HepG2 (cell line): ENCODE results near the gene DNAH8. TPM values are rescaled to one million over a fixed set of nuclear protein-coding genes. Genes with fewer than 3 reads are reported as not detected.

Source experiments
- ATAC-seq: fragments of 200-7000 bp; cut with Tn5 transposase; 3 replicates; pipeline ENCODE4 v1.9.1; 2020; ENCODE audit warnings: mild to moderate bottlenecking, moderate library complexity
- BruUV-seq: library from RNA; stranded (reverse); fragments of 400-500 nt; replicated peaks from 2 replicates; lab custom pipeline; 2021; lab: Mats Ljungman, UMichigan
- CTCF ChIA-PET: fragments of 300-600 bp; formaldehyde crosslinking; extraction: SDS; loops from one replicate; lab custom pipeline; 2021; ENCODE audit warnings: low total read pairs, inconsistent platforms, low intra/inter-chr PET ratio; lab: Yijun Ruan, JAX
- POLR2A ChIA-PET: fragments of 350-600 bp; sonication (Branson Sonifier 250); formaldehyde crosslinking; loops from one replicate; lab custom pipeline; 2020; ENCODE audit warnings: antibody characterized with exemption, inconsistent platforms; lab: Yijun Ruan, JAX
- DNase-seq: peaks from one replicate; pipeline ENCODE4 v3.0.0-alpha.2; 2015; ENCODE audit warnings: low spot score
- FAIRE-seq: peaks from 3 replicates; lab custom pipeline; 2011; peaks lifted over from hg19 to GRCh38; lab: Jason Lieb, UNC
- H2AFZ ChIP-seq: one replicate; pipeline ENCODE4 v1.6.1; 2011; ENCODE audit warnings: low read length, inconsistent platforms
- H3K27ac ChIP-seq: fragments of 300-600 bp; 3 replicates; pipeline ENCODE4 v1.8.0; 2011; ENCODE audit warnings: mixed run types, mild to moderate bottlenecking, mixed read lengths, low read length, inconsistent platforms; ENCODE audit not compliant: insufficient read depth; ENCODE audit errors: extremely low read length
- H3K27me3 ChIP-seq, 2 experiments: fragments of 200-600 bp in 1 of 2; 2 replicates in 1 of 2; 3 replicates in 1 of 2; pipeline versions ENCODE4 v1.6.0 to v1.8.0; 2011; ENCODE audit warnings: low read length in 2 of 2, mild to moderate bottlenecking in 2 of 2, moderate library complexity in 2 of 2, inconsistent platforms in 1 of 2; ENCODE audit not compliant: insufficient read depth in 2 of 2, control insufficient read depth in 1 of 2
- H3K36me3 ChIP-seq, 2 experiments: fragments of 200-600 bp in 1 of 2; replicated peaks in 1 of 2; 2 replicates in 1 of 2; 3 replicates in 1 of 2; pipeline versions ENCODE4 v1.5.1 to v1.8.0; 2011; ENCODE audit warnings: low read length in 2 of 2, inconsistent platforms in 1 of 2; ENCODE audit not compliant: insufficient read depth in 2 of 2, control insufficient read depth in 1 of 2
- H3K4me1 ChIP-seq: 2 replicates; pipeline ENCODE4 v1.5.1; 2012; ENCODE audit warnings: low read length, inconsistent platforms; ENCODE audit not compliant: insufficient read depth
- H3K4me2 ChIP-seq: 2 replicates; pipeline ENCODE4 v1.6.0; 2011; ENCODE audit warnings: low read depth, low read length, inconsistent platforms
- H3K4me3 ChIP-seq, 3 experiments: fragments of 200-600 bp in 1 of 3; sonication (generic), shearing (Covaris generic) in 1 of 3; replicated peaks in 1 of 3; 2 replicates each; pipeline ENCODE4 v1.5.1; 2011 to 2016; ENCODE audit warnings: low read length in 3 of 3, inconsistent platforms in 2 of 3, low read depth in 2 of 3, mild to moderate bottlenecking in 2 of 3, control low read depth in 1 of 3, mixed read lengths in 1 of 3; ENCODE audit not compliant: insufficient read depth in 1 of 3
- H3K79me2 ChIP-seq: one replicate; pipeline ENCODE4 v1.6.1; 2011; ENCODE audit warnings: low read length, inconsistent platforms; ENCODE audit not compliant: insufficient read depth
- H3K9ac ChIP-seq: 2 replicates; pipeline ENCODE4 v1.6.0; 2011; ENCODE audit warnings: mild to moderate bottlenecking, low read depth, low read length, inconsistent platforms; ENCODE audit not compliant: insufficient read depth
- H3K9me3 ChIP-seq: 2 replicates; pipeline ENCODE4 v1.5.1; 2012; ENCODE audit warnings: mild to moderate bottlenecking, low read length
- H4K20me1 ChIP-seq: 2 replicates; pipeline ENCODE4 v1.6.0; 2011; ENCODE audit warnings: inconsistent platforms, mild to moderate bottlenecking, low read length, moderate library complexity; ENCODE audit not compliant: insufficient read depth
- CHD2 ChIP-seq: IDR thresholded peaks from 2 replicates; pipeline ENCODE4 v1.6.1; 2011; ENCODE audit warnings: low read depth, low read length, improper control_type of control experiment
- ERF ChIP-seq: IDR thresholded peaks from 2 replicates; pipeline ENCODE4 v1.6.1; 2018; ENCODE audit warnings: missing biosample characterization, missing genetic modification reagents
- GFI1 ChIP-seq: sonication (generic); formaldehyde crosslinking; IDR thresholded peaks from 2 replicates; pipeline ENCODE4 v1.5.0; 2020; ENCODE audit warnings: missing genetic modification reagents, mild to moderate bottlenecking, borderline replicate concordance
- HHEX ChIP-seq: IDR thresholded peaks from 2 replicates; pipeline ENCODE4 v1.6.1; 2016; ENCODE audit warnings: control low read depth
- HNRNPLL ChIP-seq: fragments of 200-400 bp; formaldehyde crosslinking; IDR thresholded peaks from 2 replicates; pipeline ENCODE4 v1.6.1; 2017; ENCODE audit warnings: mild to moderate bottlenecking, low read depth, low read length; ENCODE audit not compliant: poor library complexity, severe bottlenecking
- KLF15 ChIP-seq: sonication (generic); formaldehyde crosslinking; IDR thresholded peaks from 2 replicates; pipeline ENCODE4 v1.8.1; 2023; ENCODE audit warnings: borderline replicate concordance, mild to moderate bottlenecking, inconsistent platforms, missing genetic modification reagents, mixed read lengths
- MED1 ChIP-seq: sonication (generic); formaldehyde crosslinking; IDR thresholded peaks from 2 replicates; pipeline ENCODE4 v1.4.0; 2020; ENCODE audit warnings: missing genetic modification reagents
- MLLT10 ChIP-seq: sonication (generic); formaldehyde crosslinking; IDR thresholded peaks from 2 replicates; pipeline ENCODE4 v1.4.0; 2020; ENCODE audit warnings: missing genetic modification reagents
- MLX ChIP-seq: IDR thresholded peaks from 2 replicates; pipeline ENCODE4 v1.6.1; 2016
- NFKB2 ChIP-seq: sonication (generic); formaldehyde crosslinking; IDR thresholded peaks from 2 replicates; pipeline ENCODE4 v1.4.0; 2020; ENCODE audit warnings: missing genetic modification reagents, borderline replicate concordance
- PBX3 ChIP-seq: sonication (generic); formaldehyde crosslinking; IDR thresholded peaks from 2 replicates; pipeline ENCODE4 v1.8.1; 2023; ENCODE audit warnings: missing genetic modification reagents, inconsistent platforms, borderline replicate concordance
- POLR2A ChIP-seq, 2 experiments: IDR thresholded peaks; 2 replicates each; pipeline ENCODE4 v1.6.1; 2011; ENCODE audit warnings: low read depth in 2 of 2, low read length in 2 of 2, mild to moderate bottlenecking in 1 of 2, moderate library complexity in 1 of 2; ENCODE audit not compliant: insufficient read depth in 1 of 2
- RORA ChIP-seq: sonication (generic); formaldehyde crosslinking; IDR thresholded peaks from 2 replicates; pipeline ENCODE4 v1.5.0; 2020; ENCODE audit warnings: mild to moderate bottlenecking, missing genetic modification reagents, moderate library complexity
- SALL1 ChIP-seq: sonication (generic); formaldehyde crosslinking; IDR thresholded peaks from 2 replicates; pipeline ENCODE4 v1.8.0; 2022; ENCODE audit warnings: mild to moderate bottlenecking, missing genetic modification reagents
- ZFY ChIP-seq: sonication (generic); formaldehyde crosslinking; IDR thresholded peaks from 2 replicates; pipeline ENCODE4 v1.4.0; 2020; ENCODE audit warnings: missing genetic modification reagents
- ZNF101 ChIP-seq: sonication (generic); formaldehyde crosslinking; IDR thresholded peaks from 2 replicates; pipeline ENCODE4 v1.4.0; 2020; ENCODE audit warnings: mild to moderate bottlenecking, low read depth, missing genetic modification reagents, borderline replicate concordance
- ZNF720 ChIP-seq: sonication (generic); formaldehyde crosslinking; IDR thresholded peaks from 2 replicates; pipeline ENCODE4 v1.4.0; 2020; ENCODE audit warnings: missing genetic modification reagents
- ZNF879 ChIP-seq: sonication (generic); formaldehyde crosslinking; IDR thresholded peaks from 2 replicates; pipeline ENCODE4 v1.8.1; 2023; ENCODE audit warnings: missing genetic modification reagents
- ZSCAN30 ChIP-seq: sonication (generic); formaldehyde crosslinking; IDR thresholded peaks from 2 replicates; pipeline ENCODE4 v1.5.0; 2020; ENCODE audit warnings: mild to moderate bottlenecking, missing genetic modification reagents
- WGBS: methylation state at CpG from one replicate; pipeline ENCODE4 v1.1.6; 2017; ENCODE audit warnings: low lambda C conversion rate; 5-methylcytosine and 5-hydroxymethylcytosine counted together
- in situ Hi-C: cut with HindIII; loops from 2 replicates; pipeline ENCODE4 v1.10.0; 2017; ENCODE audit warnings: low pct_unique_long_range_greater_than_20kb; ENCODE audit not compliant: extremely low pct_ligation_motif_present
- intact Hi-C: fragments of 100-400 bp; cut with micrococcal nuclease; formaldehyde crosslinking; loops from one replicate; pipeline ENCODE4 v1.10.0; 2022; ENCODE audit not compliant: unreplicated experiment
- polyA plus RNA-seq, 8 experiments: library from polyadenylated mRNA; depleted of rRNA in 3 of 8; stranded (reverse) in 7 of 8; unstranded in 1 of 8; fragments of >200 nt; fragmentation: Illumina TruSeq in 4 of 8; extraction: Trizol in 4 of 8; gene quantifications; 2 replicates each; pipeline versions ENCODE4 v1.2.1 to v1.2.3, GENCODE V29; 2011 to 2016; ENCODE audit warnings: low read depth in 4 of 8, missing spikeins in 1 of 8, mixed read lengths in 1 of 8; ENCODE audit not compliant: insufficient read depth in 1 of 8
- total RNA-seq, 5 experiments: library from RNA; depleted of rRNA; stranded (reverse); fragments of >200 nt; fragmentation: Illumina TruSeq; extraction: Trizol; gene quantifications; 2 replicates each; pipeline ENCODE4 v1.2.3, GENCODE V29; 2016; ENCODE audit warnings: low read depth in 1 of 5

Gene DNAH8
- total and polyA plus RNA-seq, 2 of the 13 experiments (the other 11 are each of a cell fraction or from before 2014, with no cell fraction given), result not detected

GRCh38 chr6:39016839-39017546 is 301.9 kb downstream of the DNAH8 start:
- no peak overlapping the region for H2AFZ ChIP-seq
- H3K27me3 ChIP-seq, result no peaks in the 10 kb centered on the region; a peak in 1 of 5 replicates
- no peaks in the 10 kb centered on the region for H3K4me1 ChIP-seq
- no peak overlapping the region for H3K9ac ChIP-seq
- TF ChIP-seq POLR2A (IDR thresholded peaks at IDR 0.05; ENCODE audit: insufficient read depth in 1 of 2, low read depth in 2 of 2, low read length in 2 of 2) (no peak), ZNF101 (CRISPR knock-in tag) (no peak), SALL1 (no peak)
- DNase-seq (no peak), ATAC-seq (no peak), FAIRE-seq (no peak)
- H3K79me2 ChIP-seq, result no peaks in the 10 kb centered on the region
- no peak overlapping the region for H3K4me3 ChIP-seq
- CTCF ChIA-PET, result no interaction called here
- no peaks in the 10 kb centered on the region for H3K36me3 ChIP-seq
- intact Hi-C loops (no loop called here), in situ Hi-C loops (no loop called here)
- 38% methylated on average over 7 of the region's 7 CpGs for WGBS
- H4K20me1 ChIP-seq, result no peaks in the 10 kb centered on the region
- BruUV-seq, result no TSS peak
- H3K9me3 ChIP-seq, result no peaks in the 10 kb centered on the region
- H3K4me2 ChIP-seq, result no peak overlapping the region
- POLR2A ChIA-PET, result no interaction called here
- H3K27ac ChIP-seq, result no peak overlapping the region

DNA sequence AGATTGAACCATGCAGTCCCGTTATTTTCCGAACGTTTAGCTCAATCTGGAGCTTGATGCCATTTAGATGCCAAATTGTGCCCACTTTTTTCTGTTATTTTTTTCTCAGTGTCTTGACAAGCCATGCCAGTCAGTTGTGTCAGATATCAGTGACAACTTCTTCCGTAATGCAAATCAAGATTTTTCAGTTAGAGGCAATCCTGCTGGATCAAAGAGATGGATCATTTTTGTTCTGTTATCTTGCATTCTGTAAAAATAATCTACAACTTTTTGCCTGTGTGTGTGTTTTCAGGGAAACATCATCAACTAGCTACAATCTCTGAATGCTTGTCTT is 302.4 kb downstream of the DNAH8 start:
- intact Hi-C loops, result no loop called here
- ATAC-seq (no peak), FAIRE-seq (no peak), DNase-seq (no peak)
- no TSS peak for BruUV-seq
- Histone ChIP-seq H3K27me3 (no peaks in the 10 kb centered on the region; a peak in 1 of 5 replicates), H3K4me2 (no peak overlapping the region), H3K4me1 (no peaks in the 10 kb centered on the region), H3K9me3 (no peaks in the 10 kb centered on the region), H3K36me3 (no peaks in the 10 kb centered on the region), H3K27ac (no peak overlapping the region), H4K20me1 (no peaks in the 10 kb centered on the region), H3K9ac (no peak overlapping the region), H3K79me2 (no peaks in the 10 kb centered on the region), H3K4me3 (no peak overlapping the region), H2AFZ (no peak overlapping the region)
- in situ Hi-C loops, result no loop called here
- POLR2A ChIA-PET, result no interaction called here
- CTCF ChIA-PET, result no interaction called here
- 18% methylated on average over 4 of the region's 4 CpGs for WGBS
- TF ChIP-seq ZNF879 (CRISPR knock-in tag), result no peak
- no peak for TF ChIP-seq ZNF720 (CRISPR knock-in tag)
- TF ChIP-seq CHD2, result no peak
- TF ChIP-seq GFI1 (CRISPR knock-in tag), result no peak
- TF ChIP-seq ZSCAN30 (CRISPR knock-in tag), result no peak
- no peak for TF ChIP-seq PBX3 (CRISPR knock-in tag)
- TF ChIP-seq NFKB2 (CRISPR knock-in tag), result no peak
- no peak for TF ChIP-seq HHEX (CRISPR knock-in tag)
- TF ChIP-seq ZFY, result no peak
- TF ChIP-seq HNRNPLL, result no peak
- TF ChIP-seq RORA (CRISPR knock-in tag), result no peak
- TF ChIP-seq MLX, result no peak
- no peak for TF ChIP-seq MLLT10 (CRISPR knock-in tag)
- no peak for TF ChIP-seq KLF15 (CRISPR knock-in tag)
- TF ChIP-seq MED1 (CRISPR knock-in tag), result no peak
- no peak for TF ChIP-seq ERF (CRISPR knock-in tag)
